HEK293 (cell line): ENCODE measurements around the gene GNPTAB.

Experiments
- TCF7L2 ChIP-seq: IDR thresholded peaks from 2 replicates; pipeline ENCODE4 v1.6.1; 2011; ENCODE audit warnings: low read depth, mild to moderate bottlenecking, inconsistent platforms, low read length, moderate library complexity, borderline replicate concordance
- ZBTB8A ChIP-seq: fragments of 450-650 bp; formaldehyde crosslinking; IDR thresholded peaks from 2 replicates; pipeline ENCODE4 v1.5.1; 2016; ENCODE audit warnings: missing biosample characterization, missing genetic modification characterization
- ZNF169 ChIP-seq: fragments of 450-650 bp; formaldehyde crosslinking; IDR thresholded peaks from 2 replicates; pipeline ENCODE4 v1.5.1; 2016; ENCODE audit warnings: missing biosample characterization, missing genetic modification characterization
- ZNF274 ChIP-seq, 2 experiments: fragments of 200-500 bp in 1 of 2; fragments of 450-650 bp in 1 of 2; sonication (Bioruptor generic) in 1 of 2; formaldehyde crosslinking in 1 of 2; IDR thresholded peaks; 2 replicates each; pipeline versions ENCODE4 v1.5.1 to v1.6.1; 2014 to 2016; ENCODE audit warnings: borderline replicate concordance in 1 of 2, inconsistent platforms in 1 of 2, low read length in 1 of 2, missing biosample characterization in 1 of 2, missing genetic modification characterization in 1 of 2
- ZNF398 ChIP-seq: fragments of 450-650 bp; formaldehyde crosslinking; IDR thresholded peaks from 2 replicates; pipeline ENCODE4 v1.5.1; 2017; ENCODE audit warnings: missing biosample characterization, missing genetic modification characterization
- ZNF423 ChIP-seq: fragments of 450-650 bp; formaldehyde crosslinking; IDR thresholded peaks from 2 replicates; pipeline ENCODE4 v1.5.1; 2016; ENCODE audit warnings: missing biosample characterization, missing genetic modification characterization
- ZNF639 ChIP-seq: fragments of 450-650 bp; formaldehyde crosslinking; IDR thresholded peaks from 2 replicates; pipeline ENCODE4 v1.5.1; 2016; ENCODE audit warnings: missing biosample characterization, missing genetic modification characterization
- ZNF768 ChIP-seq: fragments of 450-650 bp; formaldehyde crosslinking; IDR thresholded peaks from 2 replicates; pipeline ENCODE4 v1.5.1; 2018; ENCODE audit warnings: missing biosample characterization, mild to moderate bottlenecking, missing genetic modification characterization
- TF ChIP-seq, protein P1 (sequence below): fragments of 450-650 bp; formaldehyde crosslinking; IDR thresholded peaks from 2 replicates; pipeline ENCODE4 v1.5.1; 2016; ENCODE audit warnings: missing biosample characterization, missing genetic modification characterization
- TF ChIP-seq, protein P2 (sequence below): sonication (generic); formaldehyde crosslinking; IDR thresholded peaks from 2 replicates; pipeline ENCODE4 v1.8.1; 2022; ENCODE audit warnings: mild to moderate bottlenecking, moderate library complexity, missing genetic modification reagents

DNA sequence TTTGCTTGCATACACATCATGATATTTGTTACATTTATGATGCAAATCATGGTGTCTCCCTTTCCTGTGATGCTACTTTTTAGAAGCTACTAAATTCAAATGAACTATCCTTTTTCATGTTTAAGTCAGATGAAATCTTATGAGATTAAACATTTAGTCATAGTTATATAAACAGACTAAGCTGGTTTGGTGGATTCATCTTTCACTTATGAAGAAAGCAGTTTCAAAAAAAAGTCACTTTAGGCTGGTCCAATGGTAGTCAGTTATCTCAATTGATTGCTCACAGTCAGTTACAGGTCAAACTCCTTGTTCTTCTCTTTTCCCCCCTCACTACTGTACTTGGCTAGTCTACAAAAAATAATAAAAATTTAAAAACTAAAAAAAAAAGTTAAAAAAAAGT is 111.2 kb downstream of the GNPTAB start:
- no peak for TF ChIP-seq ZNF274 (IDR thresholded peaks at IDR 0.05; ENCODE audit: low read length)
- TF ChIP-seq ZNF274 (tag by site-specific recombination; IDR thresholded peaks at IDR 0.05; ENCODE audit: borderline replicate concordance) = no peak
- TF ChIP-seq ZNF169 (tag by site-specific recombination) = no peak
- TF ChIP-seq, protein P1, sequence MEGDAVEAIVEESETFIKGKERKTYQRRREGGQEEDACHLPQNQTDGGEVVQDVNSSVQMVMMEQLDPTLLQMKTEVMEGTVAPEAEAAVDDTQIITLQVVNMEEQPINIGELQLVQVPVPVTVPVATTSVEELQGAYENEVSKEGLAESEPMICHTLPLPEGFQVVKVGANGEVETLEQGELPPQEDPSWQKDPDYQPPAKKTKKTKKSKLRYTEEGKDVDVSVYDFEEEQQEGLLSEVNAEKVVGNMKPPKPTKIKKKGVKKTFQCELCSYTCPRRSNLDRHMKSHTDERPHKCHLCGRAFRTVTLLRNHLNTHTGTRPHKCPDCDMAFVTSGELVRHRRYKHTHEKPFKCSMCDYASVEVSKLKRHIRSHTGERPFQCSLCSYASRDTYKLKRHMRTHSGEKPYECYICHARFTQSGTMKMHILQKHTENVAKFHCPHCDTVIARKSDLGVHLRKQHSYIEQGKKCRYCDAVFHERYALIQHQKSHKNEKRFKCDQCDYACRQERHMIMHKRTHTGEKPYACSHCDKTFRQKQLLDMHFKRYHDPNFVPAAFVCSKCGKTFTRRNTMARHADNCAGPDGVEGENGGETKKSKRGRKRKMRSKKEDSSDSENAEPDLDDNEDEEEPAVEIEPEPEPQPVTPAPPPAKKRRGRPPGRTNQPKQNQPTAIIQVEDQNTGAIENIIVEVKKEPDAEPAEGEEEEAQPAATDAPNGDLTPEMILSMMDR (tag by site-specific recombination) = no peak
- no peak for TF ChIP-seq ZNF768
- TF ChIP-seq ZNF423 (tag by site-specific recombination) = no peak
- TF ChIP-seq ZBTB8A (tag by site-specific recombination) = no peak
- TF ChIP-seq TCF7L2 = no peak
- no peak for TF ChIP-seq ZNF398 (tag by site-specific recombination)
- TF ChIP-seq ZNF639 (tag by site-specific recombination) = no peak
- TF ChIP-seq, protein P2, sequence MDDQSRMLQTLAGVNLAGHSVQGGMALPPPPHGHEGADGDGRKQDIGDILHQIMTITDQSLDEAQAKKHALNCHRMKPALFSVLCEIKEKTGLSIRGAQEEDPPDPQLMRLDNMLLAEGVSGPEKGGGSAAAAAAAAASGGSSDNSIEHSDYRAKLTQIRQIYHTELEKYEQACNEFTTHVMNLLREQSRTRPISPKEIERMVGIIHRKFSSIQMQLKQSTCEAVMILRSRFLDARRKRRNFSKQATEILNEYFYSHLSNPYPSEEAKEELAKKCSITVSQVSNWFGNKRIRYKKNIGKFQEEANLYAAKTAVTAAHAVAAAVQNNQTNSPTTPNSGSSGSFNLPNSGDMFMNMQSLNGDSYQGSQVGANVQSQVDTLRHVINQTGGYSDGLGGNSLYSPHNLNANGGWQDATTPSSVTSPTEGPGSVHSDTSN (CRISPR knock-in tag) = no peak
